Uterus (tissue), 2 donors: ENCODE results near the gene CDC42SE2.

Experiments
- POLR2A ChIP-seq, 2 donors: fragments of 450-650 bp; IDR thresholded peaks; one replicate each; pipeline ENCODE4 v1.6.1; 2016; ENCODE audit warnings: antibody characterized with exemption in 2 of 2, mild to moderate bottlenecking in 1 of 2, moderate library complexity in 1 of 2
- TF ChIP-seq, protein P1 (sequence below), 4 experiments: fragments of 200-600 bp in 2 of 4; fragments of 450-650 bp in 2 of 4; sonication (generic) in 2 of 4; IDR thresholded peaks; one replicate each; pipeline ENCODE4 v1.5.1; 2016 to 2019; ENCODE audit warnings: antibody characterized with exemption in 4 of 4, mild to moderate bottlenecking in 2 of 4, moderate library complexity in 1 of 4

DNA sequence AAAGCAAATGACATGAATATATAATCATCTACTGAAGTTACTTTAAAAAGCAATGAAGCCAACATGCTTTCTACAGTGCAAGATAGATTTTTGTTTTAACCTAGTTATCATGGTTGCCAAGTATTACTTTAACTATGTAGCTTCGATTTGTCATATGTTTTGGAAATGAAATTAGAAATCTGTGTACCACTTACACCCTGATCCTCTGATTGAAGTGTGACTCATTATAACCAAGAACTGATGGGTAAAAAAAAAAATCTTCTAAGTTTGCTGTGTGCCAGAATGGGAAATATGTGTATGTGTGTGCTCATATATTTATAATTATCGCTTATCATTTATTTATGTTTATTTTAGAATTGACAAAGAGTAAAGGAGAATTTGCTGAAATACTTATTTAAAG is 9.1 kb upstream of the CDC42SE2 start:
- TF ChIP-seq, protein P1, sequence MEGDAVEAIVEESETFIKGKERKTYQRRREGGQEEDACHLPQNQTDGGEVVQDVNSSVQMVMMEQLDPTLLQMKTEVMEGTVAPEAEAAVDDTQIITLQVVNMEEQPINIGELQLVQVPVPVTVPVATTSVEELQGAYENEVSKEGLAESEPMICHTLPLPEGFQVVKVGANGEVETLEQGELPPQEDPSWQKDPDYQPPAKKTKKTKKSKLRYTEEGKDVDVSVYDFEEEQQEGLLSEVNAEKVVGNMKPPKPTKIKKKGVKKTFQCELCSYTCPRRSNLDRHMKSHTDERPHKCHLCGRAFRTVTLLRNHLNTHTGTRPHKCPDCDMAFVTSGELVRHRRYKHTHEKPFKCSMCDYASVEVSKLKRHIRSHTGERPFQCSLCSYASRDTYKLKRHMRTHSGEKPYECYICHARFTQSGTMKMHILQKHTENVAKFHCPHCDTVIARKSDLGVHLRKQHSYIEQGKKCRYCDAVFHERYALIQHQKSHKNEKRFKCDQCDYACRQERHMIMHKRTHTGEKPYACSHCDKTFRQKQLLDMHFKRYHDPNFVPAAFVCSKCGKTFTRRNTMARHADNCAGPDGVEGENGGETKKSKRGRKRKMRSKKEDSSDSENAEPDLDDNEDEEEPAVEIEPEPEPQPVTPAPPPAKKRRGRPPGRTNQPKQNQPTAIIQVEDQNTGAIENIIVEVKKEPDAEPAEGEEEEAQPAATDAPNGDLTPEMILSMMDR (IDR thresholded peaks at IDR 0.05), result no peak
- no peak for TF ChIP-seq POLR2A (IDR thresholded peaks at IDR 0.05)
